GM23338 (cell line): ENCODE data around the gene PRR27.

ENCODE experiments used
- CREB1 ChIP-seq: fragments of 250-450 bp; sonication (Bioruptor Pico); IDR thresholded peaks from 2 replicates; pipeline ENCODE4 v1.5.0; 2020; ENCODE audit warnings: low read depth, mild to moderate bottlenecking, moderate library complexity
- CTCF ChIP-seq, 2 experiments: fragments of 200-600 bp in 1 of 2; sonication (generic) in 1 of 2; conservative IDR thresholded peaks; 2 replicates each; pipeline versions ENCODE4 v1.5.1 to v1.6.1; 2016 to 2017; ENCODE audit warnings: antibody characterized with exemption in 2 of 2, low read depth in 2 of 2, mild to moderate bottlenecking in 2 of 2, moderate library complexity in 1 of 2
- EZH2 ChIP-seq: fragments of 200-600 bp; sonication (generic); IDR thresholded peaks from one replicate; pipeline ENCODE4 v1.8.0; 2017; ENCODE audit warnings: antibody characterized with exemption, mild to moderate bottlenecking, low read depth; ENCODE audit not compliant: unreplicated experiment
- EZH2phosphoT487 ChIP-seq: fragments of 200-600 bp; sonication (generic); IDR thresholded peaks from one replicate; pipeline ENCODE4 v1.8.1; 2018; ENCODE audit warnings: antibody characterized with exemption; ENCODE audit not compliant: unreplicated experiment
- JUNB ChIP-seq: IDR thresholded peaks from one replicate; pipeline ENCODE4 v1.6.1; 2016; ENCODE audit warnings: antibody characterized with exemption; ENCODE audit not compliant: unreplicated experiment
- NANOG ChIP-seq: IDR thresholded peaks from 2 replicates; pipeline ENCODE4 v1.6.1; 2016; ENCODE audit warnings: antibody characterized with exemption, borderline replicate concordance
- POLR2AphosphoS5 ChIP-seq: IDR thresholded peaks from 2 replicates; pipeline ENCODE4 v1.6.1; 2016; ENCODE audit warnings: antibody characterized with exemption, low read depth
- REST ChIP-seq: IDR thresholded peaks from one replicate; pipeline ENCODE4 v1.6.1; 2018; ENCODE audit warnings: antibody characterized with exemption; ENCODE audit not compliant: unreplicated experiment
- STAT1 ChIP-seq: IDR thresholded peaks from one replicate; pipeline ENCODE4 v1.6.1; 2016; ENCODE audit warnings: antibody characterized with exemption; ENCODE audit not compliant: unreplicated experiment
- ZNF331 ChIP-seq: fragments of 250-450 bp; sonication (Bioruptor Pico); IDR thresholded peaks from 2 replicates; pipeline ENCODE4 v1.5.0; 2020; ENCODE audit warnings: low read depth, mild to moderate bottlenecking, moderate library complexity

- TF ChIP-seq CTCF (conservative IDR thresholded peaks at IDR 0.05; ENCODE audit: low read depth in 2 of 2) (no peak), POLR2AphosphoS5 (no peak), EZH2 (no peak), JUNB (no peak), ZNF331 (CRISPR knock-in tag) (no peak), REST (no peak), EZH2phosphoT487 (no peak), NANOG (no peak), STAT1 (no peak), CREB1 (CRISPR knock-in tag) (no peak)
Observed at GRCh38 chr4:70133473-70133872, 20.6 kb upstream of the PRR27 start.
